Glomerular visceral epithelial cell (primary cell): Measurements from ENCODE around the gene MAP2K5.

Experiments used
- DNase-seq: peaks from one replicate; pipeline ENCODE4 v3.0.0-alpha.2; 2016; ENCODE audit errors: extremely low spot score

MAP2K5 gene

GRCh38 chr15:67542420-67543347, at the start of gene MAP2K5:
MAP2K5 (plus strand) TSS chr15:67542703; CDS start chr15:67543336, 633 bp downstream.
- DNase-seq: peak; percentile 80

- DNase-seq: no peak
Measured at GRCh38 chr15:67495585-67495984, 46.9 kb upstream of the MAP2K5 start.

- no peak for DNase-seq
Measured at GRCh38 chr15:67501177-67501835, 41.2 kb upstream of the MAP2K5 start.

GRCh38 chr15:67501836-67502461, 40.6 kb upstream of the MAP2K5 start:
- DNase-seq: no peak

- DNase-seq: no peak
Measured at GRCh38 chr15:67504056-67504455, 38.4 kb upstream of the MAP2K5 start.

GRCh38 chr15:67504796-67505195, 37.7 kb upstream of the MAP2K5 start:
- no peak for DNase-seq

GRCh38 chr15:67505675-67506572, 36.6 kb upstream of the MAP2K5 start:
- DNase-seq: no peak

- no peak for DNase-seq
Measured at GRCh38 chr15:67506775-67507747, 35.4 kb upstream of the MAP2K5 start.

- no peak for DNase-seq
Measured at GRCh38 chr15:67508407-67508806, 34.1 kb upstream of the MAP2K5 start.

GRCh38 chr15:67509918-67510317, 32.6 kb upstream of the MAP2K5 start:
- no peak for DNase-seq

GRCh38 chr15:67510597-67511190, 31.8 kb upstream of the MAP2K5 start:
- DNase-seq: peak; percentile 36

GRCh38 chr15:67511606-67512005, 30.9 kb upstream of the MAP2K5 start:
- no peak for DNase-seq

GRCh38 chr15:67512140-67512539, 30.4 kb upstream of the MAP2K5 start:
- DNase-seq: no peak

GRCh38 chr15:67512933-67513714, 29.4 kb upstream of the MAP2K5 start:
- DNase-seq: no peak

- no peak for DNase-seq
Measured at GRCh38 chr15:67515090-67515489, 27.4 kb upstream of the MAP2K5 start.

GRCh38 chr15:67515557-67515956, 26.9 kb upstream of the MAP2K5 start:
- DNase-seq: no peak

- no peak for DNase-seq
Measured at GRCh38 chr15:67520321-67521028, 22.0 kb upstream of the MAP2K5 start.

GRCh38 chr15:67521029-67521782, 21.3 kb upstream of the MAP2K5 start, which contains the start of gene C15orf61:
C15orf61 (plus strand) TSS chr15:67521131; CDS start chr15:67521249, 118 bp downstream.
- DNase-seq: peak; percentile 80
